Adrenal gland (tissue), 12 donors: Measurements from ENCODE around the gene HDAC10. TPM values are rescaled to one million over a fixed set of nuclear protein-coding genes. Genes with fewer than 3 reads are reported as not detected.
A peak's percentile ranks its signal among the peaks of the same experiment; 100 is the strongest.

Experiments
- DNase-seq, 7 donors: peaks; one replicate each; pipeline ENCODE4 v3.0.0-alpha.2; 2019 to 2020
- H3K27ac ChIP-seq, 5 donors: fragments of 200-600 bp; sonication (generic) in 4 of 5; 1 replicate in 3 of 5; 2 replicates in 2 of 5; pipeline versions ENCODE4 v1.5.1 to v1.8.0; 2016 to 2020; ENCODE audit warnings: mild to moderate bottlenecking in 1 of 5
- H3K27me3 ChIP-seq: fragments of 200-600 bp; 2 replicates; pipeline ENCODE4 v1.8.0; 2021
- H3K36me3 ChIP-seq, 2 donors: fragments of 200-600 bp; replicated peaks in 1 of 2; 1 replicate in 1 of 2; 2 replicates in 1 of 2; pipeline versions ENCODE4 v1.5.1 to v1.8.0; 2018 to 2022
- H3K4me1 ChIP-seq, 2 donors: fragments of 200-600 bp; replicated peaks in 1 of 2; 1 replicate in 1 of 2; 2 replicates in 1 of 2; pipeline versions ENCODE4 v1.5.1 to v1.8.0; 2018 to 2021
- H3K4me3 ChIP-seq, 4 donors: fragments of 200-600 bp; sonication (generic) in 3 of 4; one replicate each; pipeline ENCODE4 v1.5.1; 2016 to 2018
- H3K9me3 ChIP-seq, 3 donors: fragments of 200-600 bp; sonication (generic) in 1 of 3; replicated peaks in 1 of 3; 1 replicate in 2 of 3; 2 replicates in 1 of 3; pipeline versions ENCODE4 v1.5.1 to v1.8.0; 2016 to 2021
- CTCF ChIP-seq, 6 experiments: fragments of 450-650 bp in 4 of 6; fragments of 200-600 bp in 2 of 6; sonication (generic) in 1 of 6; IDR thresholded peaks; 1 replicate in 5 of 6; 2 replicates in 1 of 6; pipeline versions ENCODE4 v1.5.1 to v1.8.0; 2016 to 2021; ENCODE audit warnings: antibody characterized with exemption in 6 of 6, mild to moderate bottlenecking in 2 of 6, moderate library complexity in 1 of 6
- POLR2A ChIP-seq, 2 donors: fragments of 450-650 bp; IDR thresholded peaks; one replicate each; pipeline ENCODE4 v1.6.1; 2017; ENCODE audit warnings: antibody characterized with exemption in 2 of 2, mild to moderate bottlenecking in 2 of 2, moderate library complexity in 1 of 2
- WGBS, 4 donors: extraction: QIAGEN DNeasy Blood & Tissue Kit in 2 of 4; methylation state at CpG; one replicate each; pipeline versions ENCODE4 v1.1.5 to v1.1.7; 2013 to 2017; 5-methylcytosine and 5-hydroxymethylcytosine counted together
- intact Hi-C, 2 donors: fragments of 100-400 bp; cut with DNase I; formaldehyde crosslinking; loops; one replicate each; pipeline versions ENCODE4 v1.14.1 to v1.15.0; 2022 to 2023
- polyA plus RNA-seq, 3 donors: library from polyadenylated mRNA; stranded (reverse); fragments of 200-250 nt in 2 of 3; fragments of 350-450 nt in 1 of 3; fragmentation: Illumina TruSeq in 1 of 3; extraction: RNeasy Lipid Tissue Mini Kit (QIAGEN cat#74804) in 1 of 3; gene quantifications; one replicate each; pipeline ENCODE4 v1.2.3, GENCODE V29; 2013 to 2014
- total RNA-seq, 9 donors: library from RNA; depleted of rRNA in 4 of 9; stranded (reverse); fragments of >200 nt in 4 of 9; fragments of 120-200 nt in 1 of 9; fragmentation: NEBNext Ultra II Directional in 1 of 9; extraction: Animal tissue kit (Norgen Biotek cat#: 25700) in 1 of 9; gene quantifications; one replicate each; pipeline versions ENCODE4 v1.1.0 to v1.2.4, GENCODE V29; 2013 to 2023
- donor health status: healthy with polysubstance abuse.
- donor health status: Bipolar disorder and iron deficiency.
- donor health status: DM: yes; HTN: yes; CAD: no.
- donor health status: DM: no; HTN: no; CAD: no.
- donor health status: DM: no; HTN: no; CAD: no.
- donor health status: DM: yes; HTN: yes; CAD: no.

Gene HDAC10
- total and polyA plus RNA-seq, 12 donors = 2.0 to 179 (median 41.5) TPM

- peaks cover 10 to 11% of the 10 kb centered on the region in 2 donors for H3K4me1 ChIP-seq
- H3K9me3 ChIP-seq = no peaks in the 10 kb centered on the region
- 92 to 98% (median 93%) methylated on average over 13 to 36 of the region's 36 CpGs for WGBS, 4 donors
- no peak overlapping the region for H3K4me3 ChIP-seq
- TF ChIP-seq CTCF (IDR thresholded peaks at IDR 0.05) (no peak), POLR2A (IDR thresholded peaks at IDR 0.05) (no peak)
- intact Hi-C loops = no loop called here
- no peak for DNase-seq
- peaks cover 0 to 93% of the 10 kb centered on the region in 2 donors for H3K36me3 ChIP-seq
- H3K27me3 ChIP-seq = no peaks in the 10 kb centered on the region
- peak overlapping the region in 4 of 5 donors; percentile 22 to 86 (median 60) for H3K27ac ChIP-seq
These were observed 30.3 kb upstream of the HDAC10 start for GRCh38 chr22:50281384-50281760.

DNA sequence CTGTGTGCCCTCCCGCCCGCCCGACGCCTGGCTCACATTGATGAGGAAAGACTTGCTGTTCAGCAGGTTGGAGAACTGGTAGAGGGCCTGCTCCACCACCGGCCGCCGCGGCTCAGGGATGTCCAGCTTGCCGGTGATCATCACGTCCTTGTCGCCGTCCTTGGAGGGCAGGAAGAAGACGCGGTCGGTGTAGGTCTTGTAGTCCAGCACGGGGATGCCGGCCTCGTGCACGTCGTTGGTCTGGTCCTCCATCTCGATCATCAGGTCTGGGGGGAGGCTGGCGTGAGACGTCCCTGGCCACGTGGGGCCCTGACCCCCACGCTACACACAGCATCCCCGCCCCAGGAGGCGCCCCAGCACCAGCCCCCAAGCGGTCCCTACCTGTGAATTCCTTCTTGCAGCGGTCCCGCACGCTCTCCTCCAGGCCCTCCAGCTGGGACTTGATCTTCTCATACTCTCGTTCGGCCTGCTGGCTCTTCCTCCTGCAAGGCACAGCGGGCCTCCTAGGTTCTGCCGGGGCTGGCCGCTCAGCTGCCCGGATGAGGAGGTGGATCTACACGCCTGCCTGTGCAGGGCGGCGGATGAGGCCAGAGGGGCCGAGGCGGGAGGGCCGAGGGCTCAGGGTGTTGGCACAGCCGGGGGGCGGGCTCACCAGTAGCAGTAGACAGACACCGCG, 29.8 kb upstream of the HDAC10 start:
- Histone ChIP-seq H3K36me3 (peaks cover 0 to 89% of the 10 kb centered on the region in 2 donors), H3K9me3 (no peaks in the 10 kb centered on the region), H3K4me1 (peaks cover 10 to 11% of the 10 kb centered on the region in 2 donors), H3K4me3 (no peak overlapping the region), H3K27me3 (no peaks in the 10 kb centered on the region), H3K27ac (peak overlapping the region in 2 of 5 donors; percentile 66 to 86)
- 85 to 97% (median 91%) methylated on average over 22 to 47 of the region's 47 CpGs for WGBS, 4 donors
- intact Hi-C loops = no loop called here
- TF ChIP-seq POLR2A (IDR thresholded peaks at IDR 0.05) (no peak), CTCF (IDR thresholded peaks at IDR 0.05) (no peak)
- no peak for DNase-seq

DNA sequence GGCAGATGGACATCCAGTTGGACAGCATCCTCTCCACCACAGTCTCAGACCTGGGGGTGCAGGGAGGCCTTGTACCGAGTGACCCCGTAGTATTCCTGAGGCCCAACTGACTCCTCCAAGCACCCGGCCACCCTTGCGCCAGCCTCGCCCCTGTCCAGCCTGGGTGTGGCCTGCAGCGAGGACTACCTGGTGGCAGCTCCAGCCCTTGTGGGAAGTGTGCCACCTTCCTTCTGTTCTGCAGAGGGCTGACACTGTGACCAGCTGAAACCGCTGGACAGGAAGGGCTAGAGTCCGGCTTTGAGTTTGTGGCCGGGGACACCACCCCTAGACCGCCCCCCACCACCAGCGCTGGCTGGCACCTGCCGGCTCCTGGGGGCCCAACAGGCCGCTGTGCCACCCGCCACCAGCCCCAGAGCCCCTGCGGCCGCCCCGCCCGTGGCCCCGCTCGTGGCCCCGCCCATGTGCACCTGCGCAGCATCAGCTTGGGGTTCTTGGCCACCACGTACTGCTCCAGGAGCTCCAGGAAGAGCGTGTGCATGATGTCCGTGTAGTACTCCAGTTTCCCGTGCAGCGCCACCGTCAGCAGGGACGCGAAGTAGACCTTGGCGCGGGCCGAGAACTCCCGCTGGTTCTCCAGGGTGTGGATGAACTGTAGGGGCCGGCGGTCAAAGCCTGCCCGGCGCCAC, 29.1 kb upstream of the HDAC10 start:
- WGBS, 4 donors = 91 to 93% (median 92%) methylated on average over 12 to 38 of the region's 38 CpGs
- DNase-seq = no peak
- TF ChIP-seq POLR2A (IDR thresholded peaks at IDR 0.05) (no peak), CTCF (IDR thresholded peaks at IDR 0.05) (no peak)
- Histone ChIP-seq H3K27me3 (no peaks in the 10 kb centered on the region), H3K9me3 (no peaks in the 10 kb centered on the region), H3K36me3 (peaks cover 0 to 92% of the 10 kb centered on the region in 2 donors), H3K27ac (no peak overlapping the region), H3K4me3 (no peak overlapping the region), H3K4me1 (peaks cover 10 to 11% of the 10 kb centered on the region in 2 donors)
- intact Hi-C loops = no loop called here

GRCh38 chr22:50278956-50279619, 28.0 kb upstream of the HDAC10 start:
- Histone ChIP-seq H3K9me3 (no peaks in the 10 kb centered on the region), H3K27ac (no peak overlapping the region), H3K4me1 (peaks cover 10 to 12% of the 10 kb centered on the region in 2 donors), H3K36me3 (peaks cover 0 to 87% of the 10 kb centered on the region in 2 donors), H3K27me3 (no peaks in the 10 kb centered on the region), H3K4me3 (no peak overlapping the region)
- no peak for DNase-seq
- WGBS, 4 donors = 91 to 95% (median 92%) methylated on average over 22 to 30 of the region's 30 CpGs
- TF ChIP-seq CTCF (IDR thresholded peaks at IDR 0.05) = no peak
- no peak for TF ChIP-seq POLR2A (IDR thresholded peaks at IDR 0.05)
- intact Hi-C loops = loop anchor here (5.0 kb wide), 1 partner anchor 48 kb away; the partner anchor contains the start of gene DENND6B (in 2 of the 2)
